ENCODE data around the gene SEZ6L2.
A peak's percentile ranks its signal among the peaks of the same experiment; 100 is the strongest.
"Not testable (repeated sequence)": the region's sequence is repeated elsewhere in the genome, so short reads cannot be mapped to it uniquely, and the experiment has no call there.

Gene SEZ6L2

GRCh38 chr16:29877266-29877961 is 21.9 kb downstream of the SEZ6L2 start:
- no peaks in the 10 kb centered on the region for H3K4me1 ChIP-seq (ENCODE audit: insufficient read depth, low read length)
- no peaks in the 10 kb centered on the region for H3K9me3 ChIP-seq (ENCODE audit: insufficient read depth, low read depth, low read length)
- H3K27ac ChIP-seq (ENCODE audit: low read length): no peak overlapping the region
- peaks cover 15% of the 10 kb centered on the region for H3K27me3 ChIP-seq (ENCODE audit: insufficient read depth, low read length)
- peak overlapping the region; percentile 32; the same call in 1 of the 2 replicates for H3K9ac ChIP-seq (ENCODE audit: low read depth, low read length)
- H3K36me3 ChIP-seq (ENCODE audit: insufficient read depth, low read depth, low read length): peaks cover 5% of the 10 kb centered on the region; the same call in 1 of the 2 replicates
- peak overlapping the region; percentile 76 for H3K4me3 ChIP-seq (ENCODE audit: low read length)

GRCh38 chr16:29876594-29877249 is 22.6 kb downstream of the SEZ6L2 start:
- H3K9me3 ChIP-seq (ENCODE audit: insufficient read depth, low read depth, low read length): no peaks in the 10 kb centered on the region
- peak overlapping the region; percentile 32; the same call in 1 of the 2 replicates for H3K9ac ChIP-seq (ENCODE audit: low read depth, low read length)
- H3K27ac ChIP-seq (ENCODE audit: low read length): no peak overlapping the region
- H3K4me1 ChIP-seq (ENCODE audit: insufficient read depth, low read length): no peaks in the 10 kb centered on the region
- peaks cover 5% of the 10 kb centered on the region; the same call in 1 of the 2 replicates for H3K36me3 ChIP-seq (ENCODE audit: insufficient read depth, low read depth, low read length)
- H3K4me3 ChIP-seq (ENCODE audit: low read length): peak overlapping the region; percentile 76
- peaks cover 15% of the 10 kb centered on the region for H3K27me3 ChIP-seq (ENCODE audit: insufficient read depth, low read length)

- no peaks in the 10 kb centered on the region for H3K4me1 ChIP-seq (ENCODE audit: insufficient read depth, low read length)
- H3K27ac ChIP-seq (ENCODE audit: low read length): no peak overlapping the region
- H3K9me3 ChIP-seq (ENCODE audit: insufficient read depth, low read depth, low read length): no peaks in the 10 kb centered on the region
- peak overlapping the region; percentile 76 for H3K4me3 ChIP-seq (ENCODE audit: low read length)
- peaks cover 9% of the 10 kb centered on the region; the same call in 1 of the 2 replicates for H3K36me3 ChIP-seq (ENCODE audit: insufficient read depth, low read depth, low read length)
- peaks cover 15% of the 10 kb centered on the region for H3K27me3 ChIP-seq (ENCODE audit: insufficient read depth, low read length)
- H3K9ac ChIP-seq (ENCODE audit: low read depth, low read length): no peak overlapping the region
Measured at GRCh38 chr16:29876217-29876593, 23.1 kb downstream of the SEZ6L2 start.

- Histone ChIP-seq H3K9me3 (ENCODE audit: insufficient read depth, low read depth, low read length) (no peaks in the 10 kb centered on the region), H3K36me3 (ENCODE audit: insufficient read depth, low read depth, low read length) (peaks cover 10% of the 10 kb centered on the region; the same call in 1 of the 2 replicates), H3K27me3 (ENCODE audit: insufficient read depth, low read length) (peaks cover 15% of the 10 kb centered on the region), H3K27ac (ENCODE audit: low read length) (no peak overlapping the region), H3K9ac (ENCODE audit: low read depth, low read length) (no peak overlapping the region), H3K4me3 (ENCODE audit: low read length) (no peak overlapping the region), H3K4me1 (ENCODE audit: insufficient read depth, low read length) (no peaks in the 10 kb centered on the region)
Measured at GRCh38 chr16:29875206-29875605, 24.1 kb downstream of the SEZ6L2 start.

- Histone ChIP-seq H3K4me3 (ENCODE audit: low read length) (no peak overlapping the region), H3K9ac (ENCODE audit: low read depth, low read length) (no peak overlapping the region), H3K27me3 (ENCODE audit: insufficient read depth, low read length) (peaks cover 15% of the 10 kb centered on the region), H3K27ac (ENCODE audit: low read length) (no peak overlapping the region), H3K36me3 (ENCODE audit: insufficient read depth, low read depth, low read length) (0 out of 2 replicates have a peak, but pooled peaks cover 5% of the 10 kb centered on the region), H3K9me3 (ENCODE audit: insufficient read depth, low read depth, low read length) (no peaks in the 10 kb centered on the region), H3K4me1 (ENCODE audit: insufficient read depth, low read length) (no peaks in the 10 kb centered on the region)
Measured at GRCh38 chr16:29873319-29873718, 26.0 kb downstream of the SEZ6L2 start.

- H3K9me3 ChIP-seq (ENCODE audit: insufficient read depth, low read depth, low read length): no peaks in the 10 kb centered on the region
- H3K36me3 ChIP-seq (ENCODE audit: insufficient read depth, low read depth, low read length): 0 out of 2 replicates have a peak, but pooled peaks cover 5% of the 10 kb centered on the region
- H3K9ac ChIP-seq (ENCODE audit: low read depth, low read length): no peak overlapping the region
- no peaks in the 10 kb centered on the region for H3K4me1 ChIP-seq (ENCODE audit: insufficient read depth, low read length)
- H3K4me3 ChIP-seq (ENCODE audit: low read length): no peak overlapping the region
- H3K27me3 ChIP-seq (ENCODE audit: insufficient read depth, low read length): peaks cover 13% of the 10 kb centered on the region
- H3K27ac ChIP-seq (ENCODE audit: low read length): no peak overlapping the region
Measured at GRCh38 chr16:29871822-29872546, 27.4 kb downstream of the SEZ6L2 start.

GRCh38 chr16:29869067-29869466 is 30.3 kb downstream of the SEZ6L2 start:
- not testable (repeated sequence) for H3K4me1 ChIP-seq (ENCODE audit: insufficient read depth, low read length); H3K27ac ChIP-seq (ENCODE audit: low read length); H3K4me3 ChIP-seq (ENCODE audit: low read length); H3K36me3 ChIP-seq (ENCODE audit: insufficient read depth, low read depth, low read length); H3K9ac ChIP-seq (ENCODE audit: low read depth, low read length); H3K27me3 ChIP-seq (ENCODE audit: insufficient read depth, low read length); H3K9me3 ChIP-seq (ENCODE audit: insufficient read depth, low read depth, low read length)

- Histone ChIP-seq H3K4me1 (ENCODE audit: insufficient read depth, low read length) (no peaks in the 10 kb centered on the region), H3K27me3 (ENCODE audit: insufficient read depth, low read length) (no peaks in the 10 kb centered on the region), H3K4me3 (ENCODE audit: low read length) (no peak overlapping the region), H3K9ac (ENCODE audit: low read depth, low read length) (no peak overlapping the region), H3K27ac (ENCODE audit: low read length) (no peak overlapping the region), H3K36me3 (ENCODE audit: insufficient read depth, low read depth, low read length) (0 out of 2 replicates have a peak, but pooled peaks cover 5% of the 10 kb centered on the region), H3K9me3 (ENCODE audit: insufficient read depth, low read depth, low read length) (no peaks in the 10 kb centered on the region)
Measured at GRCh38 chr16:29868396-29869009, 30.8 kb downstream of the SEZ6L2 start.

- H3K4me1 ChIP-seq (ENCODE audit: insufficient read depth, low read length): no peaks in the 10 kb centered on the region
- no peak overlapping the region for H3K9ac ChIP-seq (ENCODE audit: low read depth, low read length)
- no peak overlapping the region for H3K27ac ChIP-seq (ENCODE audit: low read length)
- no peak overlapping the region for H3K4me3 ChIP-seq (ENCODE audit: low read length)
- peaks cover 16% of the 10 kb centered on the region for H3K36me3 ChIP-seq (ENCODE audit: insufficient read depth, low read depth, low read length)
- no peaks in the 10 kb centered on the region for H3K9me3 ChIP-seq (ENCODE audit: insufficient read depth, low read depth, low read length)
- no peaks in the 10 kb centered on the region for H3K27me3 ChIP-seq (ENCODE audit: insufficient read depth, low read length)
Measured at GRCh38 chr16:29864205-29864604, 35.1 kb downstream of the SEZ6L2 start.

GRCh38 chr16:29863669-29863984 is 35.7 kb downstream of the SEZ6L2 start:
- Histone ChIP-seq H3K4me3 (ENCODE audit: low read length) (peak overlapping the region; percentile 54; the same call in 1 of the 2 replicates), H3K9ac (ENCODE audit: low read depth, low read length) (peak overlapping the region; percentile 93; the same call in 1 of the 2 replicates), H3K27me3 (ENCODE audit: insufficient read depth, low read length) (no peaks in the 10 kb centered on the region), H3K27ac (ENCODE audit: low read length) (no peak overlapping the region), H3K36me3 (ENCODE audit: insufficient read depth, low read depth, low read length) (peaks cover 22% of the 10 kb centered on the region), H3K9me3 (ENCODE audit: insufficient read depth, low read depth, low read length) (no peaks in the 10 kb centered on the region), H3K4me1 (ENCODE audit: insufficient read depth, low read length) (no peaks in the 10 kb centered on the region)

GRCh38 chr16:29862884-29863668 is 36.3 kb downstream of the SEZ6L2 start, which contains the start of gene CDIPT:
Gene CDIPT, minus strand, starts transcription at chr16:29863226. Its CDS starts 369 bp downstream, at chr16:29862857.
- Histone ChIP-seq H3K4me1 (ENCODE audit: insufficient read depth, low read length) (no peaks in the 10 kb centered on the region), H3K36me3 (ENCODE audit: insufficient read depth, low read depth, low read length) (peaks cover 26% of the 10 kb centered on the region), H3K4me3 (ENCODE audit: low read length) (peak within 1 kb of the TSS; percentile 89), H3K27ac (ENCODE audit: low read length) (peak within 1 kb of the TSS; percentile 99), H3K9me3 (ENCODE audit: insufficient read depth, low read depth, low read length) (no peaks in the 10 kb centered on the region), H3K9ac (ENCODE audit: low read depth, low read length) (peak within 1 kb of the TSS; percentile 93), H3K27me3 (ENCODE audit: insufficient read depth, low read length) (no peaks in the 10 kb centered on the region)

Measured in iPS-20b (cell line).